Sigmoid colon (tissue), 4 donors: ENCODE results near the gene GRM8.

Source experiments
- EP300 ChIP-seq, 4 donors: sonication (generic); formaldehyde crosslinking; IDR thresholded peaks; one replicate each; pipeline ENCODE4 v1.6.1; 2017; ENCODE audit warnings: antibody characterized with exemption in 4 of 4
- POLR2A ChIP-seq, 2 donors: fragments of 450-650 bp; IDR thresholded peaks; one replicate each; pipeline ENCODE4 v1.6.1; 2016; ENCODE audit warnings: antibody characterized with exemption in 2 of 2, mild to moderate bottlenecking in 2 of 2, moderate library complexity in 2 of 2
- POLR2AphosphoS5 ChIP-seq, 4 donors: sonication (generic); formaldehyde crosslinking; IDR thresholded peaks; one replicate each; pipeline ENCODE4 v1.6.1; 2017; ENCODE audit warnings: antibody characterized with exemption in 4 of 4
- TF ChIP-seq, protein P1 (sequence below), 4 experiments: fragments of 450-650 bp in 3 of 4; fragments of 200-600 bp in 1 of 4; IDR thresholded peaks; one replicate each; pipeline ENCODE4 v1.5.1; 2016 to 2019; ENCODE audit warnings: antibody characterized with exemption in 4 of 4, mild to moderate bottlenecking in 3 of 4, moderate library complexity in 2 of 4

DNA sequence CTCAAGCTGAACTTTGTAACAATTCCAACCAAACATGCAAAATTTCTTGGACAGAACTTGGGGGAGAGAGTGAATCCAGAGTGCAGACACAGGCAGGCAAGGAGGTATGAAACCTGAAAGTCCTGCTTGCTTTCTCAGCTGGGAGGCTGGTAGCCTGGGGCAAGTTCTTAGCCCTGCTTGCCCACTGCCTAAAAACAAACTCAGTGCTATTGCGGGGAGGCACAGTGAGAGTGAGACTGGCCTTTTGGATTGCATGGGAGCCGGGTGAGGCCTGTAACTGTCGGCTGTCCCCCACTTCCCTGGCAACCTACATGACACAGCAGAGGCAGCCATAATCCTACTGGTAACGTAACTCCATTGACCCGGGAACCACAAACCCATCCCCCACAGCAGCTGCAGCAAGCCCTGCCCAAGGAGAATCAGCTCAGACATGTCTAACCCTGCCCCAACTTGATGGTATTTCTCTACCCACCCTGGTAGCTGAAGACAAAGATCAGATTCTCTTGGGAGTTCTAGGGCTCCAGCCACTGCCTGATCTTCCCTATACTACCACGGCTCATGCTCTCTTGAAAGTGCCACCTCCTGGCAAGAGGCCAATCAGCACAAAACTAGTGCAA is 663.6 kb downstream of the GRM8 start:
- TF ChIP-seq, protein P1, sequence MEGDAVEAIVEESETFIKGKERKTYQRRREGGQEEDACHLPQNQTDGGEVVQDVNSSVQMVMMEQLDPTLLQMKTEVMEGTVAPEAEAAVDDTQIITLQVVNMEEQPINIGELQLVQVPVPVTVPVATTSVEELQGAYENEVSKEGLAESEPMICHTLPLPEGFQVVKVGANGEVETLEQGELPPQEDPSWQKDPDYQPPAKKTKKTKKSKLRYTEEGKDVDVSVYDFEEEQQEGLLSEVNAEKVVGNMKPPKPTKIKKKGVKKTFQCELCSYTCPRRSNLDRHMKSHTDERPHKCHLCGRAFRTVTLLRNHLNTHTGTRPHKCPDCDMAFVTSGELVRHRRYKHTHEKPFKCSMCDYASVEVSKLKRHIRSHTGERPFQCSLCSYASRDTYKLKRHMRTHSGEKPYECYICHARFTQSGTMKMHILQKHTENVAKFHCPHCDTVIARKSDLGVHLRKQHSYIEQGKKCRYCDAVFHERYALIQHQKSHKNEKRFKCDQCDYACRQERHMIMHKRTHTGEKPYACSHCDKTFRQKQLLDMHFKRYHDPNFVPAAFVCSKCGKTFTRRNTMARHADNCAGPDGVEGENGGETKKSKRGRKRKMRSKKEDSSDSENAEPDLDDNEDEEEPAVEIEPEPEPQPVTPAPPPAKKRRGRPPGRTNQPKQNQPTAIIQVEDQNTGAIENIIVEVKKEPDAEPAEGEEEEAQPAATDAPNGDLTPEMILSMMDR (IDR thresholded peaks at IDR 0.05) = no peak
- TF ChIP-seq POLR2A (IDR thresholded peaks at IDR 0.05) (no peak), POLR2AphosphoS5 (IDR thresholded peaks at IDR 0.05) (no peak), EP300 (IDR thresholded peaks at IDR 0.05) (no peak)
